C1 segment of cervical spinal cord (tissue), 14 donors: ENCODE data around the gene UPP1.

Experiments
- DNase-seq, 14 donors: peaks; one replicate each; lab custom pipeline; 2025; lab: John Stamatoyannopoulos, UW

UPP1 gene

GRCh38 chr7:48085433-48085791, 3.7 kb upstream of the UPP1 start:
- no peak for DNase-seq

GRCh38 chr7:48085942-48086341, 3.1 kb upstream of the UPP1 start:
- no peak for DNase-seq

GRCh38 chr7:48087349-48087748, 1.7 kb upstream of the UPP1 start:
- DNase-seq, result no peak

GRCh38 chr7:48088559-48089045, 463 bp upstream of the UPP1 start:
- DNase-seq, result peak in 10 of 14 donors; percentile 46 to 87 (median 70)

- peak in 4 of 14 donors; percentile 8 to 60 (median 16) for DNase-seq
Observed at GRCh38 chr7:48090095-48090805, 1.2 kb downstream of the UPP1 start.

GRCh38 chr7:48091506-48092433, 2.7 kb downstream of the UPP1 start:
- DNase-seq, result no peak

- DNase-seq, result no peak
Observed at GRCh38 chr7:48094861-48095293, 5.8 kb downstream of the UPP1 start.

GRCh38 chr7:48096273-48096672, 7.2 kb downstream of the UPP1 start:
- no peak for DNase-seq

- no peak for DNase-seq
Observed at GRCh38 chr7:48097521-48098231, 8.6 kb downstream of the UPP1 start.

GRCh38 chr7:48098846-48099245, 9.8 kb downstream of the UPP1 start:
- DNase-seq, result no peak

- DNase-seq, result no peak
Observed at GRCh38 chr7:48099781-48100180, 10.7 kb downstream of the UPP1 start.

- DNase-seq, result no peak
Observed at GRCh38 chr7:48101352-48101751, 12.3 kb downstream of the UPP1 start.

GRCh38 chr7:48101968-48102367, 12.9 kb downstream of the UPP1 start:
- no peak for DNase-seq

GRCh38 chr7:48102530-48102929, 13.5 kb downstream of the UPP1 start:
- DNase-seq, result no peak

GRCh38 chr7:48105045-48105444, 16.0 kb downstream of the UPP1 start:
- no peak for DNase-seq

- DNase-seq, result no peak
Observed at GRCh38 chr7:48106906-48107659, 18.0 kb downstream of the UPP1 start.

- no peak for DNase-seq
Observed at GRCh38 chr7:48107926-48108472, 18.9 kb downstream of the UPP1 start.

GRCh38 chr7:48108959-48109847, 20.1 kb downstream of the UPP1 start:
- no peak for DNase-seq

- DNase-seq, result peak in 11 of 14 donors; percentile 13 to 63 (median 37)
Observed at GRCh38 chr7:48109848-48110663, 21.0 kb downstream of the UPP1 start.
